Lower leg skin (tissue), 4 donors: Measurements from ENCODE around the gene ENC1. TPM values are rescaled to one million over a fixed set of nuclear protein-coding genes. Genes with fewer than 3 reads are reported as not detected.

ENCODE experiments used
- DNase-seq, 2 donors: peaks; one replicate each; pipeline ENCODE4 v3.0.0-alpha.2; 2019; ENCODE audit warnings: low spot score in 2 of 2
- H3K4me3 ChIP-seq: fragments of 200-600 bp; sonication (generic); 2 replicates; pipeline ENCODE4 v1.5.1; 2017; ENCODE audit warnings: mild to moderate bottlenecking, low read depth; ENCODE audit not compliant: poor library complexity, severe bottlenecking
- CTCF ChIP-seq, 3 donors: fragments of 450-650 bp; IDR thresholded peaks; one replicate each; pipeline ENCODE4 v1.5.1; 2016; ENCODE audit warnings: antibody characterized with exemption in 3 of 3, mild to moderate bottlenecking in 3 of 3, moderate library complexity in 2 of 3
- POLR2A ChIP-seq, 2 donors: fragments of 450-650 bp; IDR thresholded peaks; one replicate each; pipeline ENCODE4 v1.6.1; 2016 to 2017; ENCODE audit warnings: antibody characterized with exemption in 2 of 2, mild to moderate bottlenecking in 1 of 2, moderate library complexity in 1 of 2
- WGBS, 2 donors: methylation state at CpG; one replicate each; pipeline ENCODE4 v1.1.5; 2018; 5-methylcytosine and 5-hydroxymethylcytosine counted together
- intact Hi-C: fragments of 100-400 bp; cut with DNase I; formaldehyde crosslinking; loops from one replicate; pipeline ENCODE4 v1.15.0; 2023; ENCODE audit warnings: low total_unique reads
- total RNA-seq, 4 donors: library from RNA; depleted of rRNA; stranded (reverse); fragments of >200 nt; gene quantifications; one replicate each; pipeline ENCODE4 v1.1.0, GENCODE V29; 2016

The ENC1 gene
- total RNA-seq, 4 donors from 2014 or later, result 10.5 to 14.1 (median 13.1) TPM

GRCh38 chr5:74586856-74587255 is 53.7 kb downstream of the ENC1 start:
- H3K4me3 ChIP-seq, result no peak overlapping the region
- intact Hi-C loops, result no loop called here
- 66 to 69% methylated on average over 1 of the region's 1 CpG for WGBS, 2 donors
- no peak for DNase-seq
- TF ChIP-seq CTCF (IDR thresholded peaks at IDR 0.05), result no peak
- TF ChIP-seq POLR2A (IDR thresholded peaks at IDR 0.05), result no peak

GRCh38 chr5:74582853-74583252 is 57.7 kb downstream of the ENC1 start:
- no peak overlapping the region for H3K4me3 ChIP-seq
- DNase-seq, result no peak
- TF ChIP-seq CTCF (IDR thresholded peaks at IDR 0.05) (no peak), POLR2A (IDR thresholded peaks at IDR 0.05) (no peak)
- intact Hi-C loops, result no loop called here
- WGBS, 2 donors, result 85 to 86% methylated on average over 4 of the region's 4 CpGs

GRCh38 chr5:74581988-74582365 is 58.6 kb downstream of the ENC1 start:
- no peak for DNase-seq
- intact Hi-C loops, result no loop called here
- H3K4me3 ChIP-seq, result no peak overlapping the region
- TF ChIP-seq POLR2A (IDR thresholded peaks at IDR 0.05) (no peak), CTCF (IDR thresholded peaks at IDR 0.05) (no peak)
- WGBS, 2 donors, result 77 to 89% methylated on average over 4 of the region's 4 CpGs

- 93 to 97% methylated on average over 3 of the region's 3 CpGs for WGBS, 2 donors
- TF ChIP-seq CTCF (IDR thresholded peaks at IDR 0.05) (no peak), POLR2A (IDR thresholded peaks at IDR 0.05) (no peak)
- intact Hi-C loops, result no loop called here
- no peak overlapping the region for H3K4me3 ChIP-seq
- DNase-seq, result no peak
Measured at GRCh38 chr5:74580729-74581109, 59.8 kb downstream of the ENC1 start.

- TF ChIP-seq CTCF (IDR thresholded peaks at IDR 0.05) (no peak), POLR2A (IDR thresholded peaks at IDR 0.05) (no peak)
- DNase-seq, result no peak
- intact Hi-C loops, result no loop called here
- no peak overlapping the region for H3K4me3 ChIP-seq
- 82 to 83% methylated on average over 9 of the region's 9 CpGs for WGBS, 2 donors
Measured at GRCh38 chr5:74579215-74579614, 61.3 kb downstream of the ENC1 start.

- no peak overlapping the region for H3K4me3 ChIP-seq
- TF ChIP-seq CTCF (IDR thresholded peaks at IDR 0.05), result no peak
- no peak for TF ChIP-seq POLR2A (IDR thresholded peaks at IDR 0.05)
- no peak for DNase-seq
- intact Hi-C loops, result no loop called here
- 92 to 96% methylated on average over 7 of the region's 7 CpGs for WGBS, 2 donors
Measured at GRCh38 chr5:74578356-74579044, 62.0 kb downstream of the ENC1 start.
